Astrocyte (in vitro differentiated cells and primary cell): ENCODE data around the gene OVCH1. TPM values are rescaled to one million over a fixed set of nuclear protein-coding genes. Genes with fewer than 3 reads are reported as not detected.

ENCODE experiments used
- DNase-seq: peaks from one replicate; pipeline ENCODE4 v3.0.0-alpha.2; 2010; ENCODE audit warnings: low read depth
- FAIRE-seq: peaks from 2 replicates; lab custom pipeline; 2011; peaks lifted over from hg19 to GRCh38; lab: Jason Lieb, UNC
- H2AFZ ChIP-seq: 2 replicates; pipeline ENCODE4 v1.6.0; 2012; ENCODE audit warnings: low read depth, low read length, inconsistent platforms
- H3K27ac ChIP-seq: 2 replicates; pipeline ENCODE4 v1.5.1; 2011; ENCODE audit warnings: low read depth, low read length, inconsistent platforms
- H3K27me3 ChIP-seq: 2 replicates; pipeline ENCODE4 v1.6.0; 2011; ENCODE audit warnings: low read length, inconsistent platforms; ENCODE audit not compliant: insufficient read depth
- H3K36me3 ChIP-seq: 2 replicates; pipeline ENCODE4 v1.5.1; 2011; ENCODE audit warnings: low read length, inconsistent platforms; ENCODE audit not compliant: insufficient read depth
- H3K4me1 ChIP-seq: 2 replicates; pipeline ENCODE4 v1.5.1; 2011; ENCODE audit warnings: low read length, inconsistent platforms; ENCODE audit not compliant: insufficient read depth
- H3K4me2 ChIP-seq: 2 replicates; pipeline ENCODE4 v1.6.0; 2012; ENCODE audit warnings: low read length, inconsistent platforms
- H3K4me3 ChIP-seq: 2 replicates; pipeline ENCODE4 v1.5.1; 2011; ENCODE audit warnings: low read depth, mild to moderate bottlenecking, low read length, inconsistent platforms; ENCODE audit not compliant: insufficient read depth
- H3K79me2 ChIP-seq: 2 replicates; pipeline ENCODE4 v1.6.0; 2012; ENCODE audit warnings: mild to moderate bottlenecking, low read length, inconsistent platforms; ENCODE audit not compliant: insufficient read depth
- H3K9ac ChIP-seq: 2 replicates; pipeline ENCODE4 v1.6.0; 2012; ENCODE audit warnings: mild to moderate bottlenecking, low read length, inconsistent platforms
- H3K9me3 ChIP-seq: 2 replicates; pipeline ENCODE4 v1.5.1; 2012; ENCODE audit warnings: low read depth, mild to moderate bottlenecking, low read length, inconsistent platforms; ENCODE audit not compliant: insufficient read depth
- H4K20me1 ChIP-seq: 2 replicates; pipeline ENCODE4 v1.6.0; 2012; ENCODE audit warnings: low read length, inconsistent platforms; ENCODE audit not compliant: insufficient read depth
- H3K27ac Mint-ChIP-seq: one replicate; pipeline ENCODE4 v1.8.0; 2021; ENCODE audit warnings: mild to moderate bottlenecking, mixed read lengths; ENCODE audit not compliant: unreplicated experiment
- H3K27me3 Mint-ChIP-seq: one replicate; pipeline ENCODE4 v1.8.0; 2021; ENCODE audit warnings: low read depth, mixed read lengths; ENCODE audit not compliant: unreplicated experiment
- H3K36me3 Mint-ChIP-seq: one replicate; pipeline ENCODE4 v1.8.0; 2021; ENCODE audit warnings: low read depth, mixed read lengths; ENCODE audit not compliant: unreplicated experiment
- H3K4me1 Mint-ChIP-seq: one replicate; pipeline ENCODE4 v1.8.0; 2021; ENCODE audit warnings: low read depth, mixed read lengths; ENCODE audit not compliant: unreplicated experiment
- H3K4me3 Mint-ChIP-seq: one replicate; pipeline ENCODE4 v1.8.0; 2021; ENCODE audit warnings: mild to moderate bottlenecking, moderate library complexity, mixed read lengths; ENCODE audit not compliant: unreplicated experiment
- H3K9me3 Mint-ChIP-seq: one replicate; pipeline ENCODE4 v1.8.0; 2021; ENCODE audit warnings: mild to moderate bottlenecking, mixed read lengths; ENCODE audit not compliant: unreplicated experiment
- CTCF ChIP-seq: IDR thresholded peaks from 2 replicates; pipeline ENCODE4 v1.5.1; 2011; ENCODE audit warnings: low read depth, mild to moderate bottlenecking, inconsistent platforms, low read length, moderate library complexity; ENCODE audit not compliant: insufficient read depth
- EZH2 ChIP-seq: IDR thresholded peaks from 2 replicates; pipeline ENCODE4 v1.6.1; 2012; ENCODE audit warnings: mild to moderate bottlenecking, low read length, inconsistent platforms; ENCODE audit not compliant: insufficient read depth
- total RNA-seq: library from RNA; stranded (reverse); gene quantifications from 2 replicates; pipeline ENCODE4 v1.2.1, GENCODE V29; 2021

The OVCH1 gene
- total RNA-seq, 1 donor from 2014 or later: not detected

GRCh38 chr12:29460082-29460481 is 37.4 kb downstream of the OVCH1 start:
- no peaks in the 10 kb centered on the region for H3K4me1 Mint-ChIP-seq
- H4K20me1 ChIP-seq: no peaks in the 10 kb centered on the region
- no peak overlapping the region for H3K27ac ChIP-seq
- no peak overlapping the region for H2AFZ ChIP-seq
- H3K4me1 ChIP-seq: no peaks in the 10 kb centered on the region
- H3K9me3 Mint-ChIP-seq: no peaks in the 10 kb centered on the region
- no peaks in the 10 kb centered on the region for H3K27me3 Mint-ChIP-seq
- H3K36me3 ChIP-seq: no peaks in the 10 kb centered on the region
- H3K4me3 ChIP-seq: no peak overlapping the region
- no peaks in the 10 kb centered on the region for H3K9me3 ChIP-seq
- no peak for FAIRE-seq
- H3K27me3 ChIP-seq: no peaks in the 10 kb centered on the region
- no peak overlapping the region for H3K9ac ChIP-seq
- TF ChIP-seq EZH2 (no peak), CTCF (no peak)
- H3K27ac Mint-ChIP-seq: no peak overlapping the region
- H3K4me3 Mint-ChIP-seq: no peak overlapping the region
- H3K79me2 ChIP-seq: no peaks in the 10 kb centered on the region
- no peaks in the 10 kb centered on the region for H3K36me3 Mint-ChIP-seq
- DNase-seq: no peak
- no peak overlapping the region for H3K4me2 ChIP-seq

- Histone ChIP-seq H3K27me3 (no peaks in the 10 kb centered on the region), H3K9ac (no peak overlapping the region), H3K36me3 (no peaks in the 10 kb centered on the region), H3K4me3 (no peak overlapping the region), H3K4me1 (no peaks in the 10 kb centered on the region), H3K79me2 (no peaks in the 10 kb centered on the region), H3K9me3 (no peaks in the 10 kb centered on the region), H3K4me2 (no peak overlapping the region), H2AFZ (no peak overlapping the region), H3K27ac (no peak overlapping the region), H4K20me1 (no peaks in the 10 kb centered on the region)
- Mint-ChIP-seq H3K27ac (no peak overlapping the region), H3K27me3 (no peaks in the 10 kb centered on the region), H3K4me3 (no peak overlapping the region), H3K4me1 (no peaks in the 10 kb centered on the region), H3K36me3 (no peaks in the 10 kb centered on the region), H3K9me3 (no peaks in the 10 kb centered on the region)
- no peak for DNase-seq
- TF ChIP-seq CTCF (no peak), EZH2 (no peak)
- FAIRE-seq: no peak
These were observed 42.4 kb downstream of the OVCH1 start for GRCh38 chr12:29455087-29455486.

GRCh38 chr12:29451888-29452287 is 45.6 kb downstream of the OVCH1 start:
- Mint-ChIP-seq H3K36me3 (no peaks in the 10 kb centered on the region), H3K27me3 (no peaks in the 10 kb centered on the region), H3K4me3 (no peak overlapping the region), H3K27ac (no peak overlapping the region), H3K4me1 (no peaks in the 10 kb centered on the region), H3K9me3 (no peaks in the 10 kb centered on the region)
- Histone ChIP-seq H3K4me2 (no peak overlapping the region), H3K4me1 (no peaks in the 10 kb centered on the region), H3K79me2 (no peaks in the 10 kb centered on the region), H4K20me1 (no peaks in the 10 kb centered on the region), H3K27ac (no peak overlapping the region), H2AFZ (no peak overlapping the region), H3K36me3 (no peaks in the 10 kb centered on the region), H3K9ac (no peak overlapping the region), H3K27me3 (no peaks in the 10 kb centered on the region), H3K9me3 (no peaks in the 10 kb centered on the region), H3K4me3 (no peak overlapping the region)
- no peak for DNase-seq
- no peak for TF ChIP-seq CTCF
- TF ChIP-seq EZH2: no peak
- no peak for FAIRE-seq
